Right lobe of liver (tissue), 4 donors: ENCODE measurements around the gene CACNA1C.

Source experiments
- CTCF ChIP-seq, 4 donors: fragments of 200-600 bp in 3 of 4; fragments of 450-650 bp in 1 of 4; IDR thresholded peaks; one replicate each; pipeline versions ENCODE4 v1.5.1 to v1.8.0; 2016 to 2022; ENCODE audit warnings: antibody characterized with exemption in 4 of 4, mild to moderate bottlenecking in 2 of 4
- POLR2A ChIP-seq: fragments of 450-650 bp; IDR thresholded peaks from one replicate; pipeline ENCODE4 v1.6.1; 2017; ENCODE audit warnings: antibody characterized with exemption, mild to moderate bottlenecking
- donor health status: DM: no; HTN: no; CAD: no.
- donor health status: DM: no; HTN: no; CAD: no.
- donor health status: DM: no; HTN: yes; CAD: no.

- no peak for TF ChIP-seq CTCF (IDR thresholded peaks at IDR 0.05)
- no peak for TF ChIP-seq POLR2A
Measured at GRCh38 chr12:2198542-2198941, 145.8 kb downstream of the CACNA1C start.
